Mesothelial cell of epicardium (in vitro differentiated cells): ENCODE data around the gene BUD23. TPM values are rescaled to one million over a fixed set of nuclear protein-coding genes. Genes with fewer than 3 reads are reported as not detected.
A peak's percentile ranks its signal among the peaks of the same experiment; 100 is the strongest.

ENCODE experiments used
- DNase-seq, 2 experiments: peaks; one replicate each; pipeline ENCODE4 v3.0.0; 2021; ENCODE audit warnings: low spot score in 2 of 2; ENCODE audit not compliant: unreplicated experiment in 2 of 2
- H3K27ac Mint-ChIP-seq: 2 replicates; pipeline ENCODE4 v1.8.0; 2021; ENCODE audit warnings: mixed read lengths
- H3K27me3 Mint-ChIP-seq: 2 replicates; pipeline ENCODE4 v1.8.0; 2021; ENCODE audit warnings: low read depth, mixed read lengths
- H3K36me3 Mint-ChIP-seq: 2 replicates; pipeline ENCODE4 v1.8.0; 2021; ENCODE audit warnings: mixed read lengths
- H3K4me1 Mint-ChIP-seq: 2 replicates; pipeline ENCODE4 v1.8.0; 2021; ENCODE audit warnings: mixed read lengths
- H3K4me3 Mint-ChIP-seq: 2 replicates; pipeline ENCODE4 v1.8.0; 2021; ENCODE audit warnings: mild to moderate bottlenecking, moderate library complexity, mixed read lengths
- H3K9me3 Mint-ChIP-seq: 2 replicates; pipeline ENCODE4 v1.8.0; 2021; ENCODE audit warnings: mixed read lengths
- total RNA-seq: library from RNA; stranded (reverse); gene quantifications from 3 replicates; pipeline ENCODE4 v1.2.1, GENCODE V29; 2021
- TF ChIP-seq, protein P1 (sequence below): fragments of 200-600 bp; sonication (generic); IDR thresholded peaks from one replicate; pipeline ENCODE4 v1.5.0; 2021; ENCODE audit warnings: antibody characterized with exemption; ENCODE audit not compliant: unreplicated experiment

BUD23 gene, protein sequence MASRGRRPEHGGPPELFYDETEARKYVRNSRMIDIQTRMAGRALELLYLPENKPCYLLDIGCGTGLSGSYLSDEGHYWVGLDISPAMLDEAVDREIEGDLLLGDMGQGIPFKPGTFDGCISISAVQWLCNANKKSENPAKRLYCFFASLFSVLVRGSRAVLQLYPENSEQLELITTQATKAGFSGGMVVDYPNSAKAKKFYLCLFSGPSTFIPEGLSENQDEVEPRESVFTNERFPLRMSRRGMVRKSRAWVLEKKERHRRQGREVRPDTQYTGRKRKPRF
- total RNA-seq, result 64.2 to 70.2 TPM (median 69.1 TPM) in 3 replicates

DNA sequence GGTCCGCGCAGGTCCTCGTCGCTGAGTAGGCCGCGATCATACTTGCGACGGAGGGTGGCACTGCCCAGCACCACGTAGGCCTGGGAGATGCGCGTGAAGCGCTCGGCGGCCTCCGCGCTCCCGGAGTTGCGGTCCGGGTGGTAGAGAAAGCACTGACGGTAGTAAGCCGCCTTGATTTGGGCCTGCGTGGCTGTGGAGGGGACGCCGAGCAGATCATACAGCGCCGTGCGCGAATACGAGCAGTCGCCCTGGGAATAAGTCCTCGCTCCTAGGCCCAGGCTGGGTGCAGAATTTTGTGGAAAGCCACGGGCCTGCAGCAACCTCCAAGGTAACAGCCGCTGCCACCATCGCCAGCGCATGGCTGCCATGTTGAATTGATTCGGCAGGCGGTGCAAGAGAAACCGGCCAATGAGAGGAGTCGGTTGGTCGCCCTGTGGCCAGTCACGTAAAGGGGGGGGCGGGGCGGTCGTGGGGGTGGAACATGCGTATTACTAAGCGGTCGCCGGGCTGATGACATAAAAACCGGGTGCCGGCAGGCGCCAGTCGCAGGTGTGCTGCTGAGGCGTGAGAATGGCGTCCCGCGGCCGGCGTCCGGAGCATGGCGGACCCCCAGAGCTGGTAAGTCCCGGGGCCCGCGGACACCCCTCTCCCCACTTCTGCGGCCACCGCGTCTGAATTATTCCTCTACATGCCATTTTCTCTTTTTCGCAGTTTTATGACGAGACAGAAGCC is at the start of gene BUD23, which contains the start of gene DNAJC30:
Gene BUD23, plus strand, starts transcription at position 542 of the 732 bp plus-strand sequence. Its CDS starts 29 bp downstream, at position 571.
Gene DNAJC30, minus strand, starts transcription at position 398 of the 732 bp plus-strand sequence. Its CDS starts 30 bp downstream, at position 368.
- TF ChIP-seq, protein P1, sequence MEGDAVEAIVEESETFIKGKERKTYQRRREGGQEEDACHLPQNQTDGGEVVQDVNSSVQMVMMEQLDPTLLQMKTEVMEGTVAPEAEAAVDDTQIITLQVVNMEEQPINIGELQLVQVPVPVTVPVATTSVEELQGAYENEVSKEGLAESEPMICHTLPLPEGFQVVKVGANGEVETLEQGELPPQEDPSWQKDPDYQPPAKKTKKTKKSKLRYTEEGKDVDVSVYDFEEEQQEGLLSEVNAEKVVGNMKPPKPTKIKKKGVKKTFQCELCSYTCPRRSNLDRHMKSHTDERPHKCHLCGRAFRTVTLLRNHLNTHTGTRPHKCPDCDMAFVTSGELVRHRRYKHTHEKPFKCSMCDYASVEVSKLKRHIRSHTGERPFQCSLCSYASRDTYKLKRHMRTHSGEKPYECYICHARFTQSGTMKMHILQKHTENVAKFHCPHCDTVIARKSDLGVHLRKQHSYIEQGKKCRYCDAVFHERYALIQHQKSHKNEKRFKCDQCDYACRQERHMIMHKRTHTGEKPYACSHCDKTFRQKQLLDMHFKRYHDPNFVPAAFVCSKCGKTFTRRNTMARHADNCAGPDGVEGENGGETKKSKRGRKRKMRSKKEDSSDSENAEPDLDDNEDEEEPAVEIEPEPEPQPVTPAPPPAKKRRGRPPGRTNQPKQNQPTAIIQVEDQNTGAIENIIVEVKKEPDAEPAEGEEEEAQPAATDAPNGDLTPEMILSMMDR, result no peak
- Mint-ChIP-seq H3K4me3 (peak within 1 kb of the TSS; percentile 90), H3K27ac (peak within 1 kb of the TSS; percentile 97), H3K36me3 (peaks cover 22% of the 10 kb centered on the region), H3K27me3 (no peaks in the 10 kb centered on the region), H3K4me1 (peaks cover 27% of the 10 kb centered on the region), H3K9me3 (no peaks in the 10 kb centered on the region)
- DNase-seq, result peak; percentile 92

- H3K9me3 Mint-ChIP-seq, result no peaks in the 10 kb centered on the region
- no peak overlapping the region for H3K4me3 Mint-ChIP-seq
- no peaks in the 10 kb centered on the region for H3K4me1 Mint-ChIP-seq
- TF ChIP-seq, protein P1, result no peak
- H3K27ac Mint-ChIP-seq, result no peak overlapping the region
- no peak for DNase-seq
- peaks cover 44% of the 10 kb centered on the region for H3K27me3 Mint-ChIP-seq
- H3K36me3 Mint-ChIP-seq, result no peaks in the 10 kb centered on the region
Observed at GRCh38 chr7:73633844-73634243, 49.6 kb upstream of the BUD23 start.

- Mint-ChIP-seq H3K27ac (no peak overlapping the region), H3K4me1 (no peaks in the 10 kb centered on the region), H3K27me3 (peaks cover 35% of the 10 kb centered on the region), H3K9me3 (no peaks in the 10 kb centered on the region), H3K4me3 (no peak overlapping the region), H3K36me3 (no peaks in the 10 kb centered on the region)
- TF ChIP-seq, protein P1, result no peak
- DNase-seq, result no peak
Observed at GRCh38 chr7:73635428-73636200, 47.8 kb upstream of the BUD23 start.

GRCh38 chr7:73638911-73639310 is 44.5 kb upstream of the BUD23 start:
- Mint-ChIP-seq H3K27me3 (peaks cover 19% of the 10 kb centered on the region), H3K4me1 (no peaks in the 10 kb centered on the region), H3K4me3 (no peak overlapping the region), H3K9me3 (peaks cover 3% of the 10 kb centered on the region), H3K36me3 (no peaks in the 10 kb centered on the region), H3K27ac (no peak overlapping the region)
- no peak for DNase-seq
- TF ChIP-seq, protein P1, result no peak

- Mint-ChIP-seq H3K36me3 (no peaks in the 10 kb centered on the region), H3K27me3 (peaks cover 41% of the 10 kb centered on the region), H3K9me3 (peaks cover 3% of the 10 kb centered on the region), H3K4me1 (no peaks in the 10 kb centered on the region), H3K27ac (no peak overlapping the region), H3K4me3 (no peak overlapping the region)
- DNase-seq, result no peak
- TF ChIP-seq, protein P1, result no peak
Observed at GRCh38 chr7:73642834-73643233, 40.6 kb upstream of the BUD23 start.
